GM21526 (cell line): ENCODE measurements around the gene MAPKAP1.
"Not testable (repeated sequence)": the region's sequence is repeated elsewhere in the genome, so short reads cannot be mapped to it uniquely, and the experiment has no call there.

Experiments used
- ATAC-seq: cut with Tn5 transposase; IDR thresholded peaks from one replicate; pipeline ENCODE4 v1.9.1; 2021; ENCODE audit warnings: moderate library complexity; ENCODE audit not compliant: unreplicated experiment, low FRiP score

MAPKAP1 gene

GRCh38 chr9:125571824-125572223, 135.2 kb downstream of the MAPKAP1 start:
- ATAC-seq: not testable (repeated sequence)

GRCh38 chr9:125570246-125570645, 136.8 kb downstream of the MAPKAP1 start:
- no peak for ATAC-seq

- ATAC-seq: no peak
Measured at GRCh38 chr9:125568621-125569020, 138.4 kb downstream of the MAPKAP1 start.

- ATAC-seq: not testable (repeated sequence)
Measured at GRCh38 chr9:125566051-125566450, 141.0 kb downstream of the MAPKAP1 start.

- ATAC-seq: no peak
Measured at GRCh38 chr9:125565126-125565525, 141.9 kb downstream of the MAPKAP1 start.

- no peak for ATAC-seq
Measured at GRCh38 chr9:125564631-125565030, 142.4 kb downstream of the MAPKAP1 start.

GRCh38 chr9:125561509-125562148, 145.4 kb downstream of the MAPKAP1 start:
- ATAC-seq: no peak

- ATAC-seq: no peak
Measured at GRCh38 chr9:125559894-125560293, 147.1 kb downstream of the MAPKAP1 start.

- ATAC-seq: no peak
Measured at GRCh38 chr9:125559194-125559593, 147.8 kb downstream of the MAPKAP1 start.

GRCh38 chr9:125558453-125559092, 148.4 kb downstream of the MAPKAP1 start:
- no peak for ATAC-seq

GRCh38 chr9:125556046-125556721, 150.8 kb downstream of the MAPKAP1 start:
- ATAC-seq: no peak

GRCh38 chr9:125554726-125555125, 152.3 kb downstream of the MAPKAP1 start:
- ATAC-seq: no peak

- no peak for ATAC-seq
Measured at GRCh38 chr9:125551781-125552180, 155.2 kb downstream of the MAPKAP1 start.

- ATAC-seq: no peak
Measured at GRCh38 chr9:125549891-125550885, 156.8 kb downstream of the MAPKAP1 start.

- no peak for ATAC-seq
Measured at GRCh38 chr9:125549465-125549871, 157.5 kb downstream of the MAPKAP1 start.

- ATAC-seq: no peak
Measured at GRCh38 chr9:125549039-125549438, 158.0 kb downstream of the MAPKAP1 start.

- ATAC-seq: no peak
Measured at GRCh38 chr9:125548141-125548540, 158.9 kb downstream of the MAPKAP1 start.

- ATAC-seq: no peak
Measured at GRCh38 chr9:125547368-125547767, 159.6 kb downstream of the MAPKAP1 start.

- ATAC-seq: no peak
Measured at GRCh38 chr9:125545845-125546244, 161.2 kb downstream of the MAPKAP1 start.

- ATAC-seq: no peak
Measured at GRCh38 chr9:125544988-125545651, 161.9 kb downstream of the MAPKAP1 start.
